IMR-90 (cell line): ENCODE results near the gene CCDC33. TPM values are rescaled to one million over a fixed set of nuclear protein-coding genes. Genes with fewer than 3 reads are reported as not detected.

Experiments used
- ATAC-seq: fragments of 200-7000 bp; cut with Tn5 transposase; 2 replicates; pipeline ENCODE4 v1.9.1; 2020; ENCODE audit warnings: low read depth, mild to moderate bottlenecking, moderate library complexity
- BruUV-seq: library from RNA; stranded (reverse); fragments of 400-500 nt; replicated peaks from 2 replicates; lab custom pipeline; 2021; lab: Mats Ljungman, UMichigan
- CTCF ChIA-PET: fragments of 300-600 bp; formaldehyde crosslinking; extraction: SDS; loops from one replicate; lab custom pipeline; 2021; ENCODE audit warnings: antibody characterized with exemption; lab: Yijun Ruan, JAX
- POLR2A ChIA-PET: fragments of 300-600 bp; sonication (Branson Sonifier 250); formaldehyde crosslinking; loops from one replicate; lab custom pipeline; 2022; ENCODE audit warnings: antibody characterized with exemption; ENCODE audit not compliant: unreplicated experiment; lab: Charles Lee
- DNase-seq: peaks from one replicate; pipeline ENCODE4 v3.0.0; 2013
- H2AFZ ChIP-seq: replicated peaks from 2 replicates; pipeline ENCODE3; 2013; ENCODE audit warnings: low read length, mild to moderate bottlenecking; ENCODE audit not compliant: poor library complexity
- H2AK5ac ChIP-seq: 2 replicates; pipeline ENCODE4 v1.6.1; 2013; ENCODE audit warnings: low read depth, low read length, inconsistent platforms
- H2AK9ac ChIP-seq: replicated peaks from 2 replicates; pipeline ENCODE3; 2013; ENCODE audit warnings: mild to moderate bottlenecking, low read depth, low read length, moderate library complexity; ENCODE audit not compliant: poor library complexity
- H2BK120ac ChIP-seq: 2 replicates; pipeline ENCODE4 v1.6.1; 2013; ENCODE audit warnings: low read depth, low read length, inconsistent platforms
- H2BK15ac ChIP-seq: 3 replicates; pipeline ENCODE4 v1.6.1; 2013; ENCODE audit warnings: low read depth, low read length, inconsistent platforms
- H2BK20ac ChIP-seq: 2 replicates; pipeline ENCODE4 v1.6.1; 2013; ENCODE audit warnings: low read depth, mild to moderate bottlenecking, inconsistent platforms, low read length, moderate library complexity
- H2BK5ac ChIP-seq: 2 replicates; pipeline ENCODE4 v1.6.1; 2013; ENCODE audit warnings: mild to moderate bottlenecking, low read depth, low read length, inconsistent platforms; ENCODE audit not compliant: poor library complexity, severe bottlenecking
- H3K14ac ChIP-seq: replicated peaks from 2 replicates; pipeline ENCODE4 v1.6.1; 2013; ENCODE audit warnings: low read depth, low read length, inconsistent platforms
- H3K18ac ChIP-seq: 2 replicates; pipeline ENCODE4 v1.6.1; 2013; ENCODE audit warnings: low read depth, low read length, control low read depth
- H3K23ac ChIP-seq: 2 replicates; pipeline ENCODE4 v1.6.1; 2013; ENCODE audit warnings: low read depth, low read length, inconsistent platforms
- H3K27ac ChIP-seq: 2 replicates; pipeline ENCODE4 v1.5.1; 2013; ENCODE audit warnings: mild to moderate bottlenecking, control low read depth, low read length; ENCODE audit not compliant: insufficient read depth
- H3K27me3 ChIP-seq: 2 replicates; pipeline ENCODE4 v1.6.1; 2013; ENCODE audit warnings: low read length; ENCODE audit not compliant: control insufficient read depth, insufficient read depth
- H3K36me3 ChIP-seq: 2 replicates; pipeline ENCODE4 v1.6.1; 2013; ENCODE audit warnings: low read length, mixed read lengths; ENCODE audit not compliant: control insufficient read depth, insufficient read depth
- H3K4ac ChIP-seq: 2 replicates; pipeline ENCODE4 v1.6.1; 2013; ENCODE audit warnings: low read depth, low read length, inconsistent platforms
- H3K4me1 ChIP-seq: 2 replicates; pipeline ENCODE4 v1.6.1; 2013; ENCODE audit warnings: low read length, mixed read lengths; ENCODE audit not compliant: control insufficient read depth, insufficient read depth
- H3K4me2 ChIP-seq: 2 replicates; pipeline ENCODE4 v1.6.1; 2013; ENCODE audit warnings: low read depth, mild to moderate bottlenecking, control low read depth, low read length, moderate library complexity
- H3K4me3 ChIP-seq: 2 replicates; pipeline ENCODE4 v1.5.1; 2013; ENCODE audit warnings: low read depth, mild to moderate bottlenecking, control low read depth, low read length, moderate library complexity; ENCODE audit not compliant: insufficient read depth
- H3K56ac ChIP-seq: 2 replicates; pipeline ENCODE4 v1.6.1; 2013; ENCODE audit warnings: low read length, inconsistent platforms; ENCODE audit not compliant: insufficient read depth; ENCODE audit errors: extremely low read depth
- H3K79me1 ChIP-seq, 2 experiments: 2 replicates each; pipeline ENCODE4 v1.6.1; 2013; ENCODE audit warnings: low read length in 2 of 2, inconsistent platforms in 1 of 2, low read depth in 1 of 2
- H3K9ac ChIP-seq: 2 replicates; pipeline ENCODE4 v1.6.1; 2013; ENCODE audit warnings: low read depth, low read length, control low read depth
- H3K9me1 ChIP-seq: 2 replicates; pipeline ENCODE4 v1.6.1; 2013; ENCODE audit warnings: low read length, inconsistent platforms; ENCODE audit not compliant: insufficient read depth
- H3K9me3 ChIP-seq: 2 replicates; pipeline ENCODE4 v1.6.1; 2013; ENCODE audit warnings: low read length; ENCODE audit not compliant: control insufficient read depth, insufficient read depth
- H4K20me1 ChIP-seq: 2 replicates; pipeline ENCODE4 v1.6.1; 2013; ENCODE audit warnings: low read length, inconsistent platforms; ENCODE audit not compliant: insufficient read depth
- H4K5ac ChIP-seq: 2 replicates; pipeline ENCODE4 v1.6.1; 2013; ENCODE audit warnings: mild to moderate bottlenecking, low read depth, low read length, control low read depth
- H4K8ac ChIP-seq, 2 experiments: 2 replicates each; pipeline ENCODE4 v1.6.1; 2013; ENCODE audit warnings: low read depth in 2 of 2, low read length in 2 of 2, control low read depth in 1 of 2, inconsistent platforms in 1 of 2
- H4K91ac ChIP-seq: 2 replicates; pipeline ENCODE4 v1.6.1; 2013; ENCODE audit warnings: low read depth, low read length, inconsistent platforms; ENCODE audit not compliant: insufficient read depth
- BHLHE40 ChIP-seq: fragments of 150-350 bp; IDR thresholded peaks from 2 replicates; pipeline ENCODE4 v1.6.1; 2016; ENCODE audit warnings: mild to moderate bottlenecking, low read depth, low read length
- CEBPB ChIP-seq: IDR thresholded peaks from 2 replicates; pipeline ENCODE4 v1.6.1; 2012; ENCODE audit warnings: low read depth, low read length, improper control_type of control experiment
- RAD21 ChIP-seq: IDR thresholded peaks from 2 replicates; pipeline ENCODE4 v1.6.1; 2012; ENCODE audit warnings: low read length, improper control_type of control experiment
- RCOR1 ChIP-seq: IDR thresholded peaks from 2 replicates; pipeline ENCODE4 v1.6.1; 2012; ENCODE audit warnings: mild to moderate bottlenecking, low read length, improper control_type of control experiment; ENCODE audit not compliant: insufficient replicate concordance
- SMC3 ChIP-seq: fragments of 150-350 bp; IDR thresholded peaks from 2 replicates; pipeline ENCODE4 v1.6.1; 2016; ENCODE audit warnings: low read depth, mild to moderate bottlenecking, antibody characterized with exemption, low read length, moderate library complexity
- whole genome bisulfite sequencing, 2 experiments: methylation state at CpG; one replicate each; pipeline versions ENCODE4 v1.1.5 to v1.1.7; 2013; ENCODE audit warnings: missing lambda C conversion rate in 2 of 2; ENCODE audit not compliant: insufficient read length in 1 of 2; ENCODE audit errors: extremely low coverage in 2 of 2; 5-methylcytosine and 5-hydroxymethylcytosine counted together
- dilution Hi-C: fragments of 300-500 bp; cut with HindIII; formaldehyde crosslinking; loops from one replicate; pipeline ENCODE4 v1.14.3; 2018; ENCODE audit warnings: low sequenced_read_pairs; ENCODE audit not compliant: unreplicated experiment
- in situ Hi-C: fragments of 300-500 bp; cut with MboI; formaldehyde crosslinking; loops from 3 replicates; pipeline ENCODE4 v1.14.3; 2019; ENCODE audit warnings: low sequenced_read_pairs, inconsistent platforms, mixed read lengths
- intact Hi-C: fragments of 100-400 bp; cut with micrococcal nuclease; formaldehyde crosslinking; loops from 2 replicates; pipeline ENCODE4 v1.10.0; 2022
- polyA plus RNA-seq, 3 experiments: library from polyadenylated mRNA; depleted of rRNA; stranded (reverse); fragments of >200 nt; gene quantifications; 2 replicates each; pipeline ENCODE4 v1.2.3, GENCODE V29; 2012; ENCODE audit warnings: low replicate concordance in 1 of 3
- total RNA-seq: library from RNA; depleted of rRNA; stranded (reverse); fragments of >200 nt; gene quantifications from 2 replicates; pipeline ENCODE4 v1.2.3, GENCODE V29; 2012
- TF ChIP-seq, protein P1 (sequence below): conservative IDR thresholded peaks from 2 replicates; pipeline ENCODE4 v1.5.1; 2012; ENCODE audit warnings: mild to moderate bottlenecking, low read depth, low read length, improper control_type of control experiment
- TF ChIP-seq, protein P2 (sequence below): fragments of 150-350 bp; IDR thresholded peaks from 2 replicates; pipeline ENCODE4 v1.6.1; 2016; ENCODE audit warnings: low read depth, mild to moderate bottlenecking, low read length, moderate library complexity, borderline replicate concordance

CCDC33 gene
- total and polyA plus RNA-seq, 2 of the 4 experiments (the other 2 are of a cell fraction) = not detected

- peak; percentile 63 for ATAC-seq
- BruUV-seq = no TSS peak
Measured at GRCh38 chr15:74302821-74303359, 66.8 kb downstream of the CCDC33 start.

More at GRCh38 chr15:74302821-74303359, 66.8 kb downstream of the CCDC33 start:
- WGBS, 2 experiments = 35% methylated on average over 2 of the region's 7 CpGs; no CpG with 5 or more reads in 1 of the 2 experiments
- H3K14ac ChIP-seq = no peak overlapping the region
- POLR2A ChIA-PET = no interaction called here
- peaks cover 87% of the 10 kb centered on the region for H3K27me3 ChIP-seq
- intact Hi-C loops = loop anchor here (1.0 kb wide), 2 partner anchors 176 to 330 kb away; no protein-coding TSS in a partner anchor
- H2BK5ac ChIP-seq = no peak overlapping the region
- no peaks in the 10 kb centered on the region for H3K9me3 ChIP-seq
- no peaks in the 10 kb centered on the region for H3K4me1 ChIP-seq
- no peak for DNase-seq
- H3K9me1 ChIP-seq = no peaks in the 10 kb centered on the region
- CTCF ChIA-PET = no interaction called here
- no peak overlapping the region for H2BK20ac ChIP-seq
- in situ Hi-C loops = no loop called here
- H3K9ac ChIP-seq = no peak overlapping the region
- H2AK9ac ChIP-seq = peak overlapping the region; percentile 26
- no peak overlapping the region for H4K8ac ChIP-seq
- H2BK15ac ChIP-seq = no peak overlapping the region
- H4K91ac ChIP-seq = no peak overlapping the region
- TF ChIP-seq BHLHE40 = no peak
- no peak for TF ChIP-seq CEBPB
- peak; percentile 61 for TF ChIP-seq RAD21
- TF ChIP-seq, protein P1, sequence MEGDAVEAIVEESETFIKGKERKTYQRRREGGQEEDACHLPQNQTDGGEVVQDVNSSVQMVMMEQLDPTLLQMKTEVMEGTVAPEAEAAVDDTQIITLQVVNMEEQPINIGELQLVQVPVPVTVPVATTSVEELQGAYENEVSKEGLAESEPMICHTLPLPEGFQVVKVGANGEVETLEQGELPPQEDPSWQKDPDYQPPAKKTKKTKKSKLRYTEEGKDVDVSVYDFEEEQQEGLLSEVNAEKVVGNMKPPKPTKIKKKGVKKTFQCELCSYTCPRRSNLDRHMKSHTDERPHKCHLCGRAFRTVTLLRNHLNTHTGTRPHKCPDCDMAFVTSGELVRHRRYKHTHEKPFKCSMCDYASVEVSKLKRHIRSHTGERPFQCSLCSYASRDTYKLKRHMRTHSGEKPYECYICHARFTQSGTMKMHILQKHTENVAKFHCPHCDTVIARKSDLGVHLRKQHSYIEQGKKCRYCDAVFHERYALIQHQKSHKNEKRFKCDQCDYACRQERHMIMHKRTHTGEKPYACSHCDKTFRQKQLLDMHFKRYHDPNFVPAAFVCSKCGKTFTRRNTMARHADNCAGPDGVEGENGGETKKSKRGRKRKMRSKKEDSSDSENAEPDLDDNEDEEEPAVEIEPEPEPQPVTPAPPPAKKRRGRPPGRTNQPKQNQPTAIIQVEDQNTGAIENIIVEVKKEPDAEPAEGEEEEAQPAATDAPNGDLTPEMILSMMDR = peak; percentile 49
- TF ChIP-seq SMC3 = peak; percentile 77
- no peak for TF ChIP-seq RCOR1
- TF ChIP-seq, protein P2, sequence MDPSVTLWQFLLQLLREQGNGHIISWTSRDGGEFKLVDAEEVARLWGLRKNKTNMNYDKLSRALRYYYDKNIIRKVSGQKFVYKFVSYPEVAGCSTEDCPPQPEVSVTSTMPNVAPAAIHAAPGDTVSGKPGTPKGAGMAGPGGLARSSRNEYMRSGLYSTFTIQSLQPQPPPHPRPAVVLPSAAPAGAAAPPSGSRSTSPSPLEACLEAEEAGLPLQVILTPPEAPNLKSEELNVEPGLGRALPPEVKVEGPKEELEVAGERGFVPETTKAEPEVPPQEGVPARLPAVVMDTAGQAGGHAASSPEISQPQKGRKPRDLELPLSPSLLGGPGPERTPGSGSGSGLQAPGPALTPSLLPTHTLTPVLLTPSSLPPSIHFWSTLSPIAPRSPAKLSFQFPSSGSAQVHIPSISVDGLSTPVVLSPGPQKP = no peak
- H2AFZ ChIP-seq = peak overlapping the region; percentile 61
- no peak overlapping the region for H3K27ac ChIP-seq
- dilution Hi-C loops = no loop called here
- H3K18ac ChIP-seq = no peak overlapping the region
- H4K5ac ChIP-seq = no peak overlapping the region
- H3K56ac ChIP-seq = no peak overlapping the region
- H3K4ac ChIP-seq = no peak overlapping the region
- no peak overlapping the region for H2BK120ac ChIP-seq
- H2AK5ac ChIP-seq = no peak overlapping the region
- H3K79me1 ChIP-seq = no peaks in the 10 kb centered on the region
- H3K36me3 ChIP-seq = no peaks in the 10 kb centered on the region
- H3K23ac ChIP-seq = no peak overlapping the region
- H4K20me1 ChIP-seq = no peaks in the 10 kb centered on the region; the same call in 1 of the 2 replicates
- no peak overlapping the region for H3K4me2 ChIP-seq
- no peak overlapping the region for H3K4me3 ChIP-seq
